ENCODE results near the gene ATP4B.
"Not testable (repeated sequence)": the region's sequence is repeated elsewhere in the genome, so short reads cannot be mapped to it uniquely, and the experiment has no call there.

The ATP4B gene

DNA sequence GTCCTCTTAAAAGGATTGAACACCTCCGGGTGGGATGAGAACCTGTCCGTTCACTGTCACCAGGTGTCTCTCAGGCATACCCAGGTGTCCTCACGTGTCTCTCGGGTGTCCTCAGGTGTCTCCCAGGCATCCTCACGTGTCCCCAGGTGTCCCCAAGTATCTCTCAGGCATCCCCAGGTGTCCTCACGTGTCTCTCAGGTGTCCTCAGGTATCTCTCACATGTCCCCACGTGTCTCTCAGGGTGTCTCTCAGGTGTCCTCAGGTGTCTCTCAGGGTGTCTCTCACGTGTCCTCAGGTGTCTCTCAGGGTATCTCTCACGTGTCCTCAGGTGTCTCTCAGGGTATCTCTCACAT, 33.8 kb downstream of the ATP4B start:
- Histone ChIP-seq H3K27ac (no peak overlapping the region), H3K27me3 (no peaks in the 10 kb centered on the region), H3K4me1 (no peaks in the 10 kb centered on the region), H3K36me3 (peaks cover 0 to 26% (median 0%) of the 10 kb centered on the region in 3 donors), H3K4me3 (no peak overlapping the region), H3K9me3 (no peaks in the 10 kb centered on the region)
- DNase-seq, result no peak
- TF ChIP-seq, protein P1, sequence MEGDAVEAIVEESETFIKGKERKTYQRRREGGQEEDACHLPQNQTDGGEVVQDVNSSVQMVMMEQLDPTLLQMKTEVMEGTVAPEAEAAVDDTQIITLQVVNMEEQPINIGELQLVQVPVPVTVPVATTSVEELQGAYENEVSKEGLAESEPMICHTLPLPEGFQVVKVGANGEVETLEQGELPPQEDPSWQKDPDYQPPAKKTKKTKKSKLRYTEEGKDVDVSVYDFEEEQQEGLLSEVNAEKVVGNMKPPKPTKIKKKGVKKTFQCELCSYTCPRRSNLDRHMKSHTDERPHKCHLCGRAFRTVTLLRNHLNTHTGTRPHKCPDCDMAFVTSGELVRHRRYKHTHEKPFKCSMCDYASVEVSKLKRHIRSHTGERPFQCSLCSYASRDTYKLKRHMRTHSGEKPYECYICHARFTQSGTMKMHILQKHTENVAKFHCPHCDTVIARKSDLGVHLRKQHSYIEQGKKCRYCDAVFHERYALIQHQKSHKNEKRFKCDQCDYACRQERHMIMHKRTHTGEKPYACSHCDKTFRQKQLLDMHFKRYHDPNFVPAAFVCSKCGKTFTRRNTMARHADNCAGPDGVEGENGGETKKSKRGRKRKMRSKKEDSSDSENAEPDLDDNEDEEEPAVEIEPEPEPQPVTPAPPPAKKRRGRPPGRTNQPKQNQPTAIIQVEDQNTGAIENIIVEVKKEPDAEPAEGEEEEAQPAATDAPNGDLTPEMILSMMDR (IDR thresholded peaks at IDR 0.05), result no peak
- intact Hi-C loops (cut with DNase I; ENCODE audit: low total_unique reads), result no loop called here

DNA sequence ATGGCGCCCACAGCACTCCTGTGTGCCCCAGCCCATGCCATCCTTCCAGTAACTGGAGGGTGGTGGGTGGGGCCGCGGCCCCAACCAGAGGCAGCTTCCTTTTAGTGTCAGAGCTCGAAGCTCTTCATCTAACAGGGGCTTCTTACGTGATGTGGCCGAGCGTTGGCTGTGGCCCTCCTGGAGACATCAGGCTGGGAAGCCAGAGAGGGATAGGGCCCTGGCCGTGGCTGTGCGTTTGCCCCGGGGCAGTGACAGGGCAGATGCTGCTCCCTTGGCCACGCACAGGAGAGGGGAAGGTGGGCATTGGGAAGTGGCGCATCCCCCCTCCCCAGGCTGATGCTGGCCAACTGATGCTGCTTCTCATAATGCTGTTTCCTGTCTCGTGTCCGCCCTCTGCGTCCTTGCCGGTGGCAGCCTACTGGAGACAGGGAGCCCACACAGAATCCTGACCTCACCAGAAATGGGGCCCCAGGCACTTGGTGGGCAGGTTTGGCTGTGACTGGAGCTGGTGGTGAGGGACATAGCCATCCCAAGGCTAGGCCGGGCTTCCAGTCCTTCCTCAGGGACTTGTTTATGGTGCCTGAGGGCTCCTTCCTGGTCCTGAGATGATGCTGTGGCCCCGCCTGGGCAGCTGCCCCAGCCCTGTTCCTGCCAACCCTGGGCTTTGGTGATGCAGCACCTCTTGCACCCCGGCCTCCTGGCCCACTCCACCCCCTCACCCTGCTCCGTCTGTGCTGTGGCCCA, 34.3 kb downstream of the ATP4B start:
- intact Hi-C loops (cut with DNase I; ENCODE audit: low total_unique reads), result no loop called here
- Histone ChIP-seq H3K9me3 (no peaks in the 10 kb centered on the region), H3K27me3 (no peaks in the 10 kb centered on the region), H3K36me3 (peaks cover 0 to 21% (median 0%) of the 10 kb centered on the region in 3 donors), H3K4me3 (no peak overlapping the region), H3K4me1 (no peaks in the 10 kb centered on the region), H3K27ac (no peak overlapping the region)
- no peak for DNase-seq
- TF ChIP-seq, protein P1 (IDR thresholded peaks at IDR 0.05), result no peak

DNA sequence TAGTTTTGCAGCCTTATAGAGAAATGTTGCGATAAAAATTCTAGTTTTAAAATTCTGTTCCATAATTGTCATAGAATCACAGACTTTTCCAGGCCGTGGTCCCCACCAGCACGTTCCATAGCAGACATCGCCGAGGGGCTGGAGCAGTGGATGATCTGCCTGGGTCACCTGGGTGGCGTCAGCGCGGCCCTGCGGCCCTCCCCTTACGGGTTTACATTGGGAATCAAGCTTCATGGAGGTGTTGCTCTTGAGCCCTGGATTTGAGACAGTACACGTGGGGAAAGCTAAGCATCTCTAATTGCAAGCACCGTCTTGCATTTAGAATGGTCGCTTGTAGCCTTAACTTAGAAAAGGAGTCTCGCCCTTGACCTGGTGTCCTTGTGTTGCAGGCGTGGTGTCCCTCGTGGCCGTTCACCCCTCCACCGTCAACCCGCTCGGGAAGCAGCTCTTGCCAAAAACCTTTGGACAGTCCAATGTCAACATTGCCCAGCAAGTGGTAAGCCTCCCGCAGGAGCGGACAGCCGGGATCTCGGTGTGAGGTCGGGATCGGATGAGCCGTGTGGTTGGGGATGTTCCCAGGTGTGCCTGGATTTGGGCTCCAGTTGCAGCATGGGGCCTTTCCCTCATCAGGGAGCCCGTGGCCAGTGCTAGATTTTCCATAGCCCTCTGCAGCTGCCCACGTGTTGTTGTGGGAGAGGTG, 35.1 kb downstream of the ATP4B start:
- Histone ChIP-seq H3K4me1 (no peaks in the 10 kb centered on the region), H3K27me3 (no peaks in the 10 kb centered on the region), H3K9me3 (no peaks in the 10 kb centered on the region), H3K4me3 (no peak overlapping the region), H3K27ac (no peak overlapping the region), H3K36me3 (peaks cover 0 to 15% (median 0%) of the 10 kb centered on the region in 3 donors)
- intact Hi-C loops (cut with DNase I; ENCODE audit: low total_unique reads), result no loop called here
- TF ChIP-seq, protein P1 (IDR thresholded peaks at IDR 0.05), result no peak
- DNase-seq, result no peak

DNA sequence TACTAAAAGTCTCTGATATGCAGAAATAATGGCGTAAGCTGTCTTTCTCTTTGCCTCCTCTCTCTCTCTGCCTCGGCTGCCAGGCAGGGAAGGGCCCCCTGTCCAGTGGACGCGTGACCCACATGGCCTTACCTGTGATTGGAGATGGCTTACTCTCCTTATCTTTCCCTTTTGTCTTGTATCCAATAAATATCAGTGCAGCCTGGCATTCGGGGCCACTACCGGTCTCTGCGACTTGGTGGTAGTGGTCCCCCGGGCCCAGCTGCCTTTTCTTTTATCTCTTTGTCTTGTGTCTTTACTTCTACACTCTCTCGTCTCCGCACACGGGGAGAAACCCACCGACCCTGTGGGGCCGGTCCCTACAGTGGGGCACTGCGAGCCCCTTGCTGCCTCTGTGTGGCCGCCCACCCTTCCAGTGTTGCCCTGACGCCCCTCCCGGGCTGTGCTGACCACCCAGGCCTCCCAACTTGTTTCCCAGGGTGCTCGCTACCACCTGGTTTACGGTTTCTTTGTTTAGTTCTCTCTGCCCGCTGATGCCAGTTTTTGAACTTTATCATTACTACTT, 35.9 kb downstream of the ATP4B start:
- intact Hi-C loops (cut with DNase I; ENCODE audit: low total_unique reads), result not testable (repeated sequence)
- peaks cover 0 to 13% (median 0%) of the 10 kb centered on the region in 3 donors for H3K36me3 ChIP-seq

DNA sequence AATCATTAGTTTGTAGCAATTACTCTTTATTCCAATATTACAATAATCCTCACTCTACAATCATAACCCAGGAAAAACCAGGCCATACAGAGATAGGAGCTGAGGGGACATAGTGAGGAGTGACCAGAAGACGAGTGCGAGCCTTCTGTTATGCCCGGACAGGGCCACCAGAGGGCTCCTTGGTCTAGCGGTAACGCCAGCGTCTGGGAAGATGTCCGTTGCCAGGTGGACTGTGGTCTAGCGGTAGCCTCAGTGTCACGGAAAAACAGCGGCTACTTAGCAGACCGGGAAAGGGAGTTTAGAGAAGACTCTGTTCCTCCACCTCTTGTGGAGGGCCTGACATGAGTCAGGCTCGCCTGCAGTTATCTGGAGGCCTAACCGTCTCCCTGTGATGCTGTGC, 36.5 kb downstream of the ATP4B start:
- peaks cover 0 to 13% (median 0%) of the 10 kb centered on the region in 3 donors for H3K36me3 ChIP-seq

More for the DNA sequence above, 35.9 kb downstream of the ATP4B start:
- not testable (repeated sequence) for H3K27me3 ChIP-seq, H3K4me1 ChIP-seq, DNase-seq, H3K27ac ChIP-seq, H3K4me3 ChIP-seq, H3K9me3 ChIP-seq

More for the DNA sequence above, 36.5 kb downstream of the ATP4B start:
- H3K9me3 ChIP-seq; H3K27ac ChIP-seq; H3K4me3 ChIP-seq; DNase-seq; H3K27me3 ChIP-seq; H3K4me1 ChIP-seq; intact Hi-C loops (cut with DNase I; ENCODE audit: low total_unique reads): not testable (repeated sequence)
- TF ChIP-seq, protein P1 (IDR thresholded peaks at IDR 0.05), result peak; percentile 35 to 47

Data from tibial artery (tissue), 4 donors.